GM18909 (cell line): ENCODE results near the gene CBX7.

Source experiments
- ATAC-seq: cut with Tn5 transposase; IDR thresholded peaks from one replicate; pipeline ENCODE4 v1.9.1; 2021; ENCODE audit warnings: mild to moderate bottlenecking; ENCODE audit not compliant: unreplicated experiment, poor library complexity

The CBX7 gene

DNA sequence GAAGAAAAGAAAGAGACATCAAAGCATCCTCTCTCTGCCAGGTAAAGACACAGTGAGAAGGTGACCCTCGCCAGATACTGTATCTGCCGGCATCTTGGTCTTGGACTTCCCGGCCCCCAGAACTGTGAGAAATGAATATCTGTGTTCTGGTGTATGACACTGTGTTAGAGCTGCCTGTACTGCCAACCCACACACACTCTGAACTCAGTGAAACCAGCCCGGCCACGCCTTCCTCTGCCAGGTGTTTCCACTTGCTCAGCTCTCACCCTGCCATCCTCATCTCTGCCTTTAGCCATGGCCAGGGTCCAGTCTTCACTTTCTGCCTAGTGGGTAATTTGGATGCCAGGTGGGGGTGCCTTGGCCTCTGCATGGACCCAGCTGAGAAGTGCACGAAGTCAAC is 24.0 kb downstream of the CBX7 start:
- ATAC-seq: no peak

DNA sequence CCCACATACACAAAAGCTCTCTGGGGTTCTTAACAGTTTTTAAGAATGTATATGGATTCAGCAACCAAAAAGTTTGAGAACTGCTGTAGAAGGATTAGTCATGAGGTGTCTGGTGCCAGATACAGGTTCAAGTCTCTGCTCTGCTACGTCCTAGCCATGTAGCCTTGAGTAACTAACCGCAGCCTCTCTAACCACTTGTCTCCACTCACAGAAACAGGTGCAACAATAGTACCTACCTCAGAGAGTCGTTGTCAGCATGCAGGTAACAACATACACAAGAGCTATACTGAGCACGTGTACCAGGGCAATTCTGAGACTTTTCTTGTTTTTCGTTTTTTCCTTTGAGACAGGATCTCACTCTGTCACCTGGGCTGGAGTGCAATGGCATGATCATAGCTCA is 26.9 kb downstream of the CBX7 start:
- no peak for ATAC-seq

DNA sequence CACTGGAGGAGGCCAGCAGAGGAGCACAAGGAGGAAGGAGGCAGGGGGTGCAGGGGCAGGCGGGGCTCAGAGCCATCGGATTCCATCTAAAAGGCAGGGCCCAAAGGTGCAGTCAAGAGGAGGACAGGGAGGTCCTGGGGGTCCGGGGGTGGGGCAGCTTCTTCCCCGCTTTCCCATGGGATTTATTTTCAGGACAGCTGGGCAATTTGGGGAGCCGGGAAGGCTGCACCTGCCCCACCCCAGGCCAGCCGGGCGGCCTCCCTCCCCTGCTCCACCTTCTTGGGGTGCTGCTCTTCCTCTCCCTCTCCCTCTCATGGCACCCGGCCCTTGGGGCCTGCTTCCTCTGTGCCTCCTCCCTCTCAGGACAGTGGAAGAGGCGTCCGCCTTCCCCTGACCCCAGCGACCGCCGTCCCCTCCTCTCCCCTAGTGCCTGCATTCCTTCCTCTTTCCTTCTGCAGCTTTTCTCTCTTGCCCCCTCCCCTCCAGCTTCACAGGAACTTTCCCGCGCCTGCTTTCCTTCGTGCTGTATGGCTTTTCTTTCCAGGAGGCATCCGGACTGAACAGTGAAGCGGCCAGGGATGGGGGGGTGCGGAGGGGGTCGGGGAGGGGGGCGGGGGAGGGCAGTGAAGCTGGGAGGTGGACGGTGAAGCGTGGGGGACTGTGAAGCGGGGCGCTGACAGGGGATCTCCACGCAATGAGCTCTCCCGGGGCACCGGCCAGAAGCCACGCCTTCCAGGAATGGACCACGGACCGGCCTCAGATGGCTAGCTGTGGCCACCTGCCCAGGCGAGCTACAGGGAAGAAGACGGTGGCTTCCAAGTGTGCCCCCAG is 28.5 kb downstream of the CBX7 start:
- ATAC-seq: no peak

DNA sequence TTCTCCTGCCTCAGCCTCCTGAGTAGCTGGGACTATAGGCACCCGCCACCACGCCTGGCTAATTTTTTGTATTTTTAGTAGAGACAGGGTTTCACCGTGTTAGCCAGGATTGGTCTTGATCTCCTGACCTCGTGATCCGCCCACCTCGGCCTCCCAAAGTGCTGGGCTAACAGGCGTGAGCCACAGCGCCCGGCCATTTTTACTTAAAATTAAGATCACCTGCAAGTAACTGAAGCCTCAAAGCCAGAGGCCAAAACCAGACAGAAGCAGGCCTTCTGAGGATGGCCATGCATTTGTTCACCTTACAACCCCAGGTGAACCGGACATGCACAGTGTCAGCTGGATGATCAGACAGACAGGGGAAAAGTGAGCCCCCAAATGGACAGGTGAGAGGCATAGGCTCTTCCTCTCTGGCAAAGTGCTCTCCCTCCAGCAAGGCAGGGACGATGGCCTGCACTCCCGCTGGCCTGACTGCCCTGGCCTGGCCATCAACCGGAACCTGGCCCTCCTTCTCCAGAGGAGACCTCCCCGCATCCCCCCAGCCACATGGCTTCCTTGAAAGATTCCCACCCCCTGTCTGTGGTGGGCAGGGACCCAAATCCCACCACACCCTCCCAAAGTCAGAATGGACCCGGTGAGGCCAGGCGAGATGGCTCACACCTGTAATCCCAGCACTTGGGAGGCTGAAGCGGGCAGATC is 29.6 kb downstream of the CBX7 start:
- ATAC-seq: no peak

DNA sequence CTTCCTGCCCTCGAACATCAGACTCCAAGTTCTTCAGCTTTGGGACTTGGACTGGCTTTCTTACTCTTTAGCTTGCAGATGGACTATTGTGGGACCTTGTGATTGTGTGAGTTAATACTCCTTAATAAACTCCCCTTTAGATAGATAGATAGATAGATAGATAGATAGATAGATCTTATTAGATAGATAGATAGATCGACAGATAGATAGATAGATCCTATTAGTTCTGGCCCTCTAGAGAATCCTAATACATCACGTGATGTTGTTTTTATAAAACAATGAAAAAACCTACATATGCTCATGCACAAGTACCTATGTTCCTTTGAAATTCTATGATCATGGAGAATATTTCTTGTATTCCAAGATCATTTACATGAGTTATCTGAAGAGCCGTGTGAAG is 31.5 kb downstream of the CBX7 start:
- ATAC-seq: no peak

DNA sequence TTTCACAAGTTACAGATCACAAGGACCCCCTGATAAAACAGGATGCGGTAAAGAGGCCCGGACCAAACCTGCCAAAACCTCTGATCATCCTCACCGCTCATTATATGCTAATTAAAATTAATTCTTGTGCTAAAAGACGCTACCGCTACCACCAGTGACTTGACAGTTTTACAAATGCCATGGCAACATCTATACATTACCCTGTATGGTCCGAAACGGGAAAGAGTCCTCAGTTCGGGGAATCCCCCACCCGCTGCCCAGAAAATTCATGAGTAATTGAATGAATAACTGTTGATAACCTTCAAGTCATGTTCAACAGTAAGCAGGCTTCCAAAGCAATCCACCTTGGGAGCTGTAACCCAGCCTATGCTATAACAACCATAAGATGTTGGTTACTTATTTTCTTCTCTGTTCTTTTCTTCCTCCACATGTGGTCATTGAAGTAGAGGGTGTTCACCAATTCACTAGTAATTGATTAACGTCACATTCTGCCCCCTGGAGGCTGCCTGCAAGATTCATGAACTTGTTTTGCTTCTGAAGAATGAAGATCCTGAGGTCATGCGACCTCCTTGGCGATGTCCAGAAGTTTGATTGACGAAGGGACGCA is 34.8 kb downstream of the CBX7 start:
- peak; percentile 52 for ATAC-seq

DNA sequence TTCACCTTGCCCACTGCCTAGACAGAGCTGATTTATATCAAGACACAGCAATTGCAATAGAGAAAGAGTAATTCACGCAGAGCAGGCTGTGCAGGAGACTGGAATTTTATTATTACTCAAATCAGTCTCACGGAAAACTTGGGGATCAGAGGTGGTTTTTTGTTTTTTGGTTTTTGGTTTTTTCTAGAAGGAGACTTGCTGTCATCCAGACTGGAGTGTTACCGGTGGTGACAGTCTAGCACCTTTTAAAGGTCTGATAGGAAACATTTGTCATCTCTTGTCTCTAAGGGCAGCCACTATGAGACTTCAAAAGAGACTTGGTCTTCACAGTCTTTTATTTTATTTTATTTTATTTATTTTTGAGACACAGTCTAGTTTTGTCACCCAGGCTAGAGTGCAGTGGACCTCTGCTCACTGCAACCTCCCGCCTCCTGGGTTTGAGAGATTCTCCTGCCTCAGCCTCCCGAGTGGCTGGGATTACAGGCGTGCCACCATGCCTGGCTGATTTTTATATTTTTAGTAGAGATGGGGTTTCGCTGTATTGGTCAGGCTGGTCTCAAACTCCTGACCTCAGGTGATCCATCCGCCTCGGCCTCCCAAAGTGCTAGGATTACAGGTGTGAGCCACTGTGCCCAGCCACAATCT is 36.4 kb downstream of the CBX7 start:
- ATAC-seq: no peak

DNA sequence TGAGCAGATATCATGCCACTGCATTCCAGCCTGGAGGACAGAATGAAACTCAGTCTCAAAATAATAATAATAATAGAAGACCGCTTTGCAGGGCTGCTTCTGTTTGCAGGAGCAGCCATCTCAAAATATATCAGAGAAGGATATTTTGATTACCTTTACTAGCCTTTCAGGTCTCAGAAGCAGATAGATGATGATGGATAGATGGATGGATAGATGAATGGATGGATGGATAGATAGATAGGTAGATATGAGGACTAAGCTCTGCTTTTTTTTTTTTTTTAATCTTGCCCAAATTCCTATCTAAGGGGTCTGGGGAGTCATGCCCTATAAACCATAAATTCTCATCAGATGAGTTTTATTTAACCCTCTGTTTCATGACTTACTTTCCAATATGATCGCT is 36.9 kb downstream of the CBX7 start:
- no peak for ATAC-seq

DNA sequence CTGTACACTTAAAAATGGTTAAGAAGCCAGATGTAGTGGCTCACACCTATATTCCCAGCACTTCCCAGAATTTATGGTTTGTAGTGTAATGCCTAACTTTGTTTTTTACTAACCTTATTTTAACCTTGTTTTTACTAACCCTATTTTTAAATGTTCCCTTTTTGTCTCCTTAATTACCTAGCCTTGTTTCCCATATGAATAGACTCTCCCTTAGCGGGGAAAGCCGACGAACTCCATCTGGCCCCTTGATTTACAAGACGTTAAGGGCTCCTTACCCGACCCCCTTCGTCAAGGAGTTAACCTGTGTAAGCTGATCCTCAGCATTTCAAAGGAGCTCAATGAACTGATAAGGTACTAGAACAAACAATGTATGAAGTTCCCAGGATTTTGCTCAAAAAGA is 38.4 kb downstream of the CBX7 start:
- ATAC-seq: no peak

DNA sequence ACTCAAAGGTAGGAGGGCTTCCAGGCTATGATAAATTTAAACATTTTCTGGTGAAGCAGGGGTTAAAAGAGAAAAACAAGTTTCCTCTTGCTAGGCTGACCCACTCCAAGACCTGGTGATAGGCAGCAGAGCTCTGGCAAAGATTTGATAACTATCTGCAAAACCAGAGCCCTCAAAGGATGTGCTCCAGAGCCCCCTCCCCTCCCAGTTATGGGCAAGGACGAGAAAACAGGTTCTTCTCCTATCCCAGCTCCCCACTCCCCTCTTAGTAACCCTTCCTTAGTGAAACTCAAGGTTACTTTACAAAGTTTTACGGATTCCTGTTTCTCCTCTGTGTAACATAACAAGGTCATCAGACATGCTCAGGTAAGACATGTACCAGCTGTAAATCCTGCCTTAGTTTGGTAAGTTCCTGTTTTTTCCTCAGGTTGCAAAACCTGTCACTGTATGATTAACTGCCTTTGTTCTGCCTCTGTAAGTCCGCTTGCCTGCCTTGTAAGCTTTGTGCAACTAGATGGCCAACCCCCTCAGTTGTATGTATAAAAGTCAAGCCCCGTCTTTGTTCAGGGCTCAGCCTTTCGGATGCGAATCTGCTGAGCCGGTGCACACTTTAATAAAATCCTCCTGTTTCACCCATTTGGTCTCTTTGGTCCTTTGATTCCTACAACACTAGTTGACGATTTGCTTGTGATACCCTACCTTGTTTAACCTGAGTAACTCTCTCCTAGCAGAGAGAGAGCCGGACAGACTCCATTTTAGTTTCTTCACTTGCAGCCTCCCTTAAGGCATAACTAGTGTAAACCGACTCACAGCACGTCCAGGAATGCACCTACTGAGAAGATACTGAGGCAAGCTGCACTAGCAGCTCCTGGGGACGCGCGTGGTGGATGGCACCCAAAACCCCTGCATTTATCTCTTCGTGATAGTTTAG is 41.6 kb downstream of the CBX7 start:
- no peak for ATAC-seq

DNA sequence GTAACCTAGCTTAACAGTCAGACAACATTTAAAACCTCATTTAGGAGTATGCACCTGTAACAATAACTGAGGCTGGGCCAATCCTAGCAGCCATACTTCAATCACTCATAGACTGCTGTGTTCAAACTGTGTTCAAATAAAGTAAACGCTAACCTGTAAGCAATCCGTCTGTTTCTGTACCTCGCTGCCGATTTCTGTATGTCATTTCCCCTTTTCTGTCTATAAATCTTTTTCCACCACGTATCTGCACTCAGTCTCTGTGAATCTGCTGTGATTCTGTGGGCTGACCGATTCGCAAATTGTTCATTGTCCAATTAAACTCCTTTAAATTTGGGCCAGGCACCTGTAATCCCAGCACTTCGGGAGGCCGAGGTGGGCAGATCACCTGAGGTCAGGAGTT is 43.1 kb downstream of the CBX7 start:
- no peak for ATAC-seq

DNA sequence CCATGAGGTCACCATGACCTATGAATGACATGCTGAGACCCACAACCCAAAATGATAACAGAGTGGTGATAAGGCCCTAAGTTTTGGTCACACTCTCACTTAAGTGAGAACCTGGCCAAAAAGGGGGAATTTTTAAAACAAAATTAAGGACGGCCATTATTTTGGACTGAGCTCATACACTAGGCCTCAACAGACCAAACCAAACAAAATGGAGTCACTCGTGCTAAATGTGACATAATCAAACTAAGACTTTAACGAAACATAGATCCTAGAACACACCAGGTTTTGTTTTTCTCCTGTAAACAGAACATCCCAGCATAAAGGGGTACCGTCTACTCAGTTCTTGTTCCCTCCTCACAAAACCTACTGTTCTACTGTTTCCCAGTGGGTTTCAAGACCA is 44.0 kb downstream of the CBX7 start:
- no peak for ATAC-seq

DNA sequence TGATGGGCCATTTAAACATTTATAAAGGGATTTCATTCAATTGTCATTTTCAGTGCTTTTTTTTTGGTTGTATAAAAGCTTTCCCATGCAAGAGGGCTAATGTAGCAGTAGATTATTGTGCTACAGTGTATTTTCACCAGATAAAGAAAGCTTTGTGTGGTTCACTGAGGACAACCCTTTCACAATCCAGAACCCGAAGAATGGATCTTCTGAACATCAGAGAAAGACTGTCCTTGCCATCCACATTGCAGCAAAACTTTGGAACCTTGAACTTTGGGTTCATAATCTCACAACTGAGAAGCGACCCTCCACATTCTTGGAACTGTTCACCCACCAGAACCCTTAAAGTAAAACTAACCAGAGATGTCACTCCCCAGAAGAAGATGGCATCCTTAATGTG is 46.2 kb downstream of the CBX7 start:
- no peak for ATAC-seq

DNA sequence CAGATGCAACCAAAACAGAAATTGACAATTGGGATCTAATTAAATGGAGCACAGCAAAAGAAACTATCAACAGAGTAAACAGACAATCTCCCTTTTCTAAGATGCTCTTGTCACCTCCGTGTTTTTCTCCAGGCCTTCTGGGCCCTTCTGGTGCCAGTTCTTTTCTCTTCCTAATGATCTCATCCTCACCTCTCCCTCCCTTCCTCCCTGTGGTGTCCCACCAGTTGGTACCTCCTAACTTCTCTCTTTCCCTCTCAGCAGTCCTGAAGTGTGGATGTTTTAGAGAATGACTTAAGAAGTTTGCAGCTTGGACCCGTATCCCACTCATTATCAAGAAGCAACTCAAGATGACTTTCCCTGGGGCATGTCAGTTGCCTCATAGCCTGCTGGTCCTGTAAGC is 49.0 kb downstream of the CBX7 start:
- no peak for ATAC-seq

DNA sequence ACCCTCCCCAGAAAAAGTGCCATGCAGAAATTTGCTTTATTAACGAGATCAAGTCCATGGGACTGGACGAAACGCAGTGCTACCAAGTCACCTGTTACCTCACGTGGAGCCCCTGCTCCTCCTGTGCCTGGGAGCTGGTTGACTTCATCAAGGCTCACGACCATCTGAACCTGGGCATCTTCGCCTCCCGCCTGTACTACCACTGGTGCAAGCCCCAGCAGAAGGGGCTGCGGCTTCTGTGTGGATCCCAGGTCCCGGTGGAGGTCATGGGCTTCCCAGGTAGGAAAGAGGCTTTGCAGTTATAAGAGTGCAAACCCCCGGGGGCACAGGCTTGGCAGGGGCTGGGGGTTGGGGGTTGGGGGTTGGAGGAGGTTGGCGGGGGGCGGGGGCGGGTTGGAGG is 51.3 kb downstream of the CBX7 start:
- no peak for ATAC-seq

DNA sequence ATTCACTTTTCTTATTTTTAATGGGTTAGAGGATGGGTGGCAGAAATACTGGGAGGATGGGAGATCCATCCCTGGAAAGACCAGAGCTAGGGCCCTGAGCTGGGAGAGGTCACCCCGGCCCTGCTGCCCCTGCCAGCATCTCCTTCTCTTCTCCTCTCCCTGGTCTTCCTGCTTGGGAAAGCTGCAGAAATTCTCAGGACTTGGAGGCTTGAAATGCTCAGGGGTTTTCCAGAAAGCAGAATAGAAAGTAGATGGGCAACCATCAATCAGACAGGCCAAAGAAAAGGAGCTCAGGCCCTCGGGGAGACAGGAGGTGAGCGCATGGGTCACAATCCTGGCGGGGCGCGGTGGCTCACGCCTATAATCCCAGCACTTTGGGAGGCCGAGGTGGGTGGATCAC is 53.9 kb downstream of the CBX7 start:
- no peak for ATAC-seq

DNA sequence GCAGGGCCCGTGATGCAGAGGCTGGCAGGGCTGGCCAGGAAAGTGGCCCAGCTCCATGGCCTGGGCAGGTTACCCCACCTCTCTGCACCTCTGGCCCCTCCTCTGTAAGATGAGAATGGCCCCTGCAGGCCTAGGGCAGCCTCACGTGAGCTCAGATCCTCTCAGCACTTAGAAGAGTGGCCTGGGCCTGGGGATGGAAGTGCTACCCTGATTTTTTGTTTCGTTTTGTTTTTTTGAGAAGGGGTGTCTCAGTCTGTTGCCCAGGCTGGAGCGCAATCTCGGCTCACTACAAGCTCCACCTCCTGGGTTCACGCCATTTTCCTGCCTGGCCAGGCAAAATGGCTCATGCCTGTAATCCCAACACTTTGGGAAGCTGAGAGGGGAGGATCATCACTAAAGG is 54.5 kb downstream of the CBX7 start:
- no peak for ATAC-seq

DNA sequence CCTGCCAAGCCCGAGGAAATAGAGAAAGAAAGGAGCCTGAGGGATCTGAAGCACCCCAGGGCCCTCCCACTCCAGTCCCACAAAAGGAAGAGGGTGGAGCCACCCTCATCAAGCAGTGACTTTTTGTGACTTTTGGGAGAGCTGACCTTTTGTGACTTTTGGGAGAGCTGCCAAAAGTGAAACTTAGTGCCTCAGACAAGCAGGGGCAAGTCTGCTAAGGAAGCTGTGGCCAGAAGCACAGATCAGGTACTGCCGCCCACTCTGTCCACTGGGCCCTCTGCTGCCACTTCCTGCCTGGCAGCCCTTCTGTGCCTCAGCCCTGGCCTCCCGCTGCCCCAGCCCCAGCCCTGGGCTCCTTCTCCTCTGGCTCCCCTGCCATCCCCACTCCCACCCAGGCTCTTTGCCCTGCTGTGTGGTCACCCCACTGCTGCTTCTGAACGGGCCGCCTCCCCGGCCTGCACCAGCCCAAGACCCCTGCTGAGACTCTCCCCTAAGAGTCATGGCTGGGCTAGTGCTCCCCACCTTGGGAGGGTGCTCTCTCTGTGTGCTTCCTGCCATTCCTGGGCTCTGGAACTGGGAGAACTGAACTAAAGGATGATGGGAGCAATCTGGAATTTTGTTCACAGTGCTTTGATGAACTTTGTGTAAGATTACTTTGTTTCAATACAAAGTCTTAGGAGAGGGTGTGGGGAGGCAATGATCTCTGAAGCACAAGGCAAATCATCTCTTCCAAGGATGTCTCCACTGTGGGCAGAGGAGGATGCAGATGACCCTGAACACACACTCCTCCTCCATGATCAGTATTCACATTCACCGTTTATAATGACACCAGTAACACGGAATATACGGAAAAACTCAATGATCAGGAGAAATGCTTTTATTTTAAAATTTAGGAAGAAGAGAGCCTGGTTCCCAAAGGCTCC is 55.1 kb downstream of the CBX7 start, which contains the start of gene APOBEC3H:
Gene APOBEC3H, plus strand, starts transcription at position 147 of the 923 bp plus-strand sequence. CDS start 3,035 bp downstream, outside the sequence.
- ATAC-seq: no peak

DNA sequence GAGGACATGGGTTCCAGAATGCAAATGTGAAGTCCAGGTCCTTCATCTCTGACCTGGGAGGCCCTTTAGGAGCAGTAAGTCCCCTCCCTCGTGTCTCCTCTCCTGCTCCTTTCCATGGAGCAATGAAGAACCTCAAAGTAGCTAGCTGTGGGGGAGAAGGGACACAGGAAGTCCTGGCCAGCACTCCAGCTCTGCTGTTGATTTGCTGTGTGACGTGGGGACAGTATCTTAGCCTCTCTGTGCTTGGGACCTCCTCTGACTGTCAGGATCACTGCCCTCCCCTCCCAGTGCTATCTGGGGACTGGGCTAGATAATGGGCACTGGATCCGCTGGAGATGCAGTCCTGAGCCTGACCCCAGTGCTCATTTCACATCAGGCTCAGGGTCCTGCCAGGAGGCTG is 56.5 kb downstream of the CBX7 start:
- no peak for ATAC-seq
